NCI-H460 (cell line): ENCODE data around the gene ENDOV. TPM values are rescaled to one million over a fixed set of nuclear protein-coding genes. Genes with fewer than 3 reads are reported as not detected.
"Not testable (repeated sequence)": the region's sequence is repeated elsewhere in the genome, so short reads cannot be mapped to it uniquely, and the experiment has no call there.

ENCODE experiments used
- DNase-seq: peaks from one replicate; pipeline ENCODE4 v3.0.0-alpha.2; 2016; ENCODE audit warnings: low read depth; ENCODE audit errors: extremely low read depth
- total RNA-seq: library from RNA; depleted of rRNA; stranded (reverse); fragments of >200 nt; shearing (Covaris generic); gene quantifications from 2 replicates; pipeline ENCODE4 v1.2.3, GENCODE V29; 2014

Gene ENDOV
- total RNA-seq, 1 experiment from 2014 or later = 25.3 TPM

- no peak for DNase-seq
These were observed 27.9 kb upstream of the ENDOV start for GRCh38 chr17:80387071-80387470.

DNA sequence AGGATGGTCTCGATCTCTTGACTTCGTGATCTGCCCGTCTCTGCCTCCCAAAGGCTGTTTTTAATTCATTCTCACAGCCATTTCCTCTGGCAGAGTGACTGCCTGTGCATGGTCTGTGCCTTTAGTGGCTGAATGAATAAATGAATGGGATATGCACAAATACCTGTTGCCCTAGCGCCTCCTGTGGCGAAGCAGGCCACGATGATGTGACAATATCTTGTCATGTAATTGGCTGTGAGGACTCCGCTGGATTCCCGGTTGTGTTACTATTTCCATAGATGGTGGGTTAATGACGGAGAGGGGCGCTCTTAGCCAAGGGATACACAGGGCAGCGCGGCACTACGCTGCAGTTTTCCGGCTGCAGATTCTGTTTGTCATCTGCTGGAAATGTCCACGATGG, 26.8 kb upstream of the ENDOV start:
- no peak for DNase-seq

DNA sequence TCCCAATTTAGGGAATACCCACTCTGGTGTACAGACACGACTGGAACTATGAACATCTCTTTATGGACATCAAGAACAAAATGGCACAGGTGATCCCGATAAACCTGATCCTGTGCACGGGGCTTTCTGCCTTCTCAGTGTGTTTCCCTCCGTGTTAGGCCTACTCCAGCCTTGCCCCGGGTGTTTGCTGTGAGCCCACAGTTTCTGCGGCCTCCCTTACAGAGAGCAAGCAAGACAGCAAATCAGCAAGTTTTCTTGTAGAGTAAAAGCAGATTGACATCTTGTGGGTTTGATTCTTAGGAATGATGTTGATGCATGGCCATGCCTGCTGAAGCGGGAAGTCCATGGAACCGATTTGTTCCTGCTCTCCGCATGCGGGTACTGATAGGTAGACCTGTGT, 26.4 kb upstream of the ENDOV start:
- DNase-seq = no peak

- DNase-seq = no peak
These were observed 25.7 kb upstream of the ENDOV start for GRCh38 chr17:80389011-80389995.

DNA sequence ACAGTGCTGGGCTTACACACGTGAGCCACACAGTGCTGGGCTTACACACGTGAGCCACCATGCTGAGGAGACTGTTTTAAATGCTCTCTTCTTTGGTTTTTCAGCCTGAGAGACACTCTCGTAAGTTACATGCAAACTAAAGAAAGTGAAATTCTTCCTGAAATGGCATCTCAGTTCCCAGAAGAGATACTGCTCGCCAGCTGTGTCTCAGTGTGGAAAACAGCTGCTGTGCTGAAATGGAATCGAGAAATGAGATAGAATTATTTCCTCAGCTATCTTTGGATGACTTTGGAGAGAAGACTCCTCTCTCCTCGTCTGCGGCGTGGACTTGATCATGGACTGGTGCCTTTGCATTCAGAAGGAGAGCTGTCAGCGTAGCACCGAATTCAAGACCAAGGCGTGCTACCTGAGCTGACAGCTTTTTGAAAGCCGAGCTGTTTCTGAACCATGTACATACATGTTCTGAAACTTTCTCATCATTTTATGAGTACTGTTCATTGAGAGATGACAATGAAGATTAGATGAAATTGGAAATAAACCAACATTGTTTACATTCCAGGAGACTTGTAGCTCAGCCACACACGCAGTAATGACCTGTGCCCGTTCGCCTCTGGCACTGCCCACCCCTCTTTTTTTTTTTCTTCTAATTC, 21.6 kb upstream of the ENDOV start:
- DNase-seq = no peak

- no peak for DNase-seq
These were observed 21.0 kb upstream of the ENDOV start for GRCh38 chr17:80393961-80394360.

GRCh38 chr17:80394629-80395216, 20.2 kb upstream of the ENDOV start:
- no peak for DNase-seq

DNA sequence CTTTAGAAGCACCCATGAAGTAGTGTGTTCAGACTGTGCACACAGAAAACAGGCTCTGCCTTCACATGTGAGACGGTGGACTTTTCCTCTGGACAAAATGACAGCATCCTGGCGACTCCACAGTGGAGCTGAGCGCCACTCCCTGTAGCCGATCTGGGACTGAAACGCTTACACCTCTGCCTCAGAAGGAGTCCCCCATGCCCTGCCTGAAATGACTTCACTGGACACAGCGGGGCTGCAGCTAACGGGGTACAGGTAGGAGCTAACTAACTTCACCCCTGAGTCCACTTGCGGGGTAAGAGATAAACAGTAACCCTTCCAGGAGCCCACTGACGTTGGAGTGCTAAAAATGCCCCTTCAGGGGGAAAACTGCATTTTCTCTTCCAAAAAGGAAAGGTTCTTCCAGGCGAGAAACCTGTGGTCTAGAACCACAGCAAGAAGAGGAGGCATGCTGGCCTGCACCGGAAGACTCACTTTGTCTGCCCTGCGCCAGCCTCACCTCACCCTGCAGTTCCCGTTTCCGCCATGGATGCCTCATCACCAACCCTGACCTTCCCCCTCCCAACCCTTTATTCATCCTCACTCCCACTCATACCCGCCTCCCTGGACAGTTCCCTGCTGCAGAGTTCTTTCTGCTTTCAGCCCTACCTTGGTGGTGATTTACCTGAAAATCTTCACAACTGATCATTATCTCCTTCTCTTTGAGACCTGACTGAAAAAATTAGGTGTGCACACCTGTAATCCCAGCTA, 19.4 kb upstream of the ENDOV start:
- DNase-seq = no peak

DNA sequence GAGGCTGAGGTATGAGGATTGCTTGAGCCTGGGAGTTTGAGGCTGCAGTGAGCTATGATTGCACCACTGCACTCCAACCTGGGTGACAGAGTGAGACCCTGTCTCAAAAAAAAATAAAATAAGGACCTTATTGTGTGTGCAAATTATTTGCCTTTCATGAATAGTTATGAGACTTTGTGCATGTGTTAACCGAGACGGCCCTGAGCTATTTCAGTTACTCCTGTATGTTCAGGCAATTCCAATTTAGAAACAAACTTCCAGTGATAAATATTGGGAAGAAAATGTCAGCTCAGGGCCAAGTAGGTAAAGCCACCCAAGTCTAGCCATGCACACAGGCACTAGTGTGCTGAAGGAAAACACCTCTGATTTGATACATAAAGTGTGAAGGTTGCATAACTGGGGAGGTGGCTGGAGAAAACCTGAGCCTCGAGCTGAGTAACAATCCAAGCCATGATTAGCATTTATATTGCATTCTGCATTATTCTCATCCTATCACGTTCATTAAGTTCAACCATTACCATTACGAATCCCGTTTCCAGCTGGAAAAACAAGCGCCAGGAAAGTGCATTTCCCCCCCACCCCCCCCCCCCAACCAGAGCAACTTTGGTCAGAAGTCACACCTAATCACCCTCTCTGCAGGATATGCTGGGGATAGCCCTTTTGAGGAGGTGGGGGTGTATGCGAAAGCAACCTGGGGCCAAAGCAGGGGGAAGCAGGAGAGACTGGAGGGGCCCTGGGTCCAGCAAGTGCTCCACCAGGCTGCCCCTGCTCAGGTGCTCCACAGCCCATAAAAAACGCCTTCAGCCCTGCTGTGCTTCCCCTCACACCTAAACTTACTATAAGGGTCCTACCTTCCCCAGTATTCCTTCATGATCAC, 18.6 kb upstream of the ENDOV start:
- DNase-seq = no peak

GRCh38 chr17:80397034-80397387, 18.0 kb upstream of the ENDOV start:
- no peak for DNase-seq

DNA sequence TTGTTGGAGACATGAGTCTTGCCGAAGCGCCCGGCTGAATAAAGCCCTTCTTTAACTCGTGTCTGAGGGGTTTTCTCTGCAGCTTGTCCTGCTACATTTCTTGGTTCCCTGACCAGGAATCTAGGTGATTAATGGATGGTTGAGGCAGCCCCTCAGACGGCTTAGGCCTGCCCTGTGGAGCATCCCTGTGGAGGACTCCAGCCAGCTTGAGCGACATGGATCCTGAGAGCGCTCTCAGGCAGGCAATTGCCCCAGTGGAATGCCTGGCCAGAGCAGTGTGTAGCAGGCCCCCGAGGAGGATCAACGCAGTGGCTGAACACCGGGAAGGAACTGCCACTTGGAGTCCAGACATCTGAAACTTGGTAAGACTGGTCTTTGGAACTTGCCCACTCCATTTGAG, 17.3 kb upstream of the ENDOV start:
- DNase-seq = no peak

DNA sequence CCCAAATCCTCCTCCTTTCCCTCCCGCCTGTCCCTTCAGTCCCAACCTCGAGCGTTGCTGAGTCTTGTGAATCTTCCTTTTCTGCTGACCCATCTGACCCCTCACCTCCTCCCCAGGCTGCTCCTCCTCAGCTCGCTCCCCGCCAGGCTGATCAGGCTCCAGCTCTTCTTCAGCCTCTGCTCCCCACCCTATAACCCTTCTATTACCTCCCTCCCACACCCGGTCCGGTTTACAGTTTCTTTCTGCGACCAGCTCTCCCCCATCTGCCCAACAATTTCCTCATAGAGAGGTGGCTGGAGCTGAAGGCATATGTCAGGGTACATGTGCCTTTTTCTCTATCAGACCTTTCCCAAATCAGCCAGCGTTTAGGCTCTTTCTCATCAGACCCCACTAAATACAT, 13.9 kb upstream of the ENDOV start:
- DNase-seq = not testable (repeated sequence)

GRCh38 chr17:80402102-80402501, 12.9 kb upstream of the ENDOV start:
- not testable (repeated sequence) for DNase-seq

- no peak for DNase-seq
These were observed 12.0 kb upstream of the ENDOV start for GRCh38 chr17:80402959-80403358.

GRCh38 chr17:80406146-80406545, 8.8 kb upstream of the ENDOV start:
- no peak for DNase-seq

GRCh38 chr17:80407917-80408316, 7.0 kb upstream of the ENDOV start:
- not testable (repeated sequence) for DNase-seq

GRCh38 chr17:80408872-80409271, 6.1 kb upstream of the ENDOV start:
- DNase-seq = no peak

- DNase-seq = no peak
These were observed 5.3 kb upstream of the ENDOV start for GRCh38 chr17:80409626-80410025.

DNA sequence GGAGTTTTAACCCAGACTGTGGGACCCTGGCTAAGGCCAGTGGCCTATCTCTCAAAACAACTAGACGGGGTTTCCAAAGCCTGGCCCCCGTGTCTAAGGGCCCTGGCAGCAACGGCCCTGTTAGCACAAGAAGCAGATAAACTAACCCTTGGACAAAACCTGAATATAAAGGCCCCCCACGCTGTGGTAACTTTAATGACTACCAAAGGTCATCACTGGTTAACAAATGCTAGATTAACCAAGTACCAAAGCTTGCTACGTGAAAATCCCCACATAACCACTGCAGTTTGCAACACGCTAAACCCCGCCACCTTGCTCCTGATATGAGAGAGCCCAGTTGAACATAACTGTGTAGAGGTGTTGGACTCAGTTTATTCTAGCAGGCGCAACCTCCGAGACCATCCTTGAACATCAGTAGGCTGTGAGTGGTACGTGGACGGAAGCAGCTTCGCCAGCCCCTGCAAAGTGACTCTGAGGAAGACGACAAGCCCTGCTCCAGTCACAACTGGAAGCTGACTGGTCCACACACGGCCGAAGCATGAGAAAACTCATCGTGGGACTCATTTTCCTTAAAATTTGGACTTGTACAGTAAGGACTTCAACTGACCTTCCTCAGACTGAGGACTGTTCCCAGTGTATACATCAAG, 4.4 kb upstream of the ENDOV start:
- not testable (repeated sequence) for DNase-seq
